WTC11 (cell line): ENCODE results near the gene USP28.

Experiments
- ZNF263 ChIP-seq: sonication (generic); formaldehyde crosslinking; IDR thresholded peaks from 2 replicates; pipeline ENCODE4 v1.8.1; 2022; ENCODE audit warnings: low read depth, mild to moderate bottlenecking, moderate library complexity, missing genetic modification reagents
- TF ChIP-seq, protein P1 (sequence below): fragments of 200-600 bp; IDR thresholded peaks from 2 replicates; pipeline ENCODE4 v1.8.0; 2022; ENCODE audit warnings: antibody characterized with exemption
- TF ChIP-seq, protein P2 (sequence below): sonication (generic); formaldehyde crosslinking; IDR thresholded peaks from 2 replicates; pipeline ENCODE4 v1.8.0; 2022; ENCODE audit warnings: mild to moderate bottlenecking, missing genetic modification reagents

DNA sequence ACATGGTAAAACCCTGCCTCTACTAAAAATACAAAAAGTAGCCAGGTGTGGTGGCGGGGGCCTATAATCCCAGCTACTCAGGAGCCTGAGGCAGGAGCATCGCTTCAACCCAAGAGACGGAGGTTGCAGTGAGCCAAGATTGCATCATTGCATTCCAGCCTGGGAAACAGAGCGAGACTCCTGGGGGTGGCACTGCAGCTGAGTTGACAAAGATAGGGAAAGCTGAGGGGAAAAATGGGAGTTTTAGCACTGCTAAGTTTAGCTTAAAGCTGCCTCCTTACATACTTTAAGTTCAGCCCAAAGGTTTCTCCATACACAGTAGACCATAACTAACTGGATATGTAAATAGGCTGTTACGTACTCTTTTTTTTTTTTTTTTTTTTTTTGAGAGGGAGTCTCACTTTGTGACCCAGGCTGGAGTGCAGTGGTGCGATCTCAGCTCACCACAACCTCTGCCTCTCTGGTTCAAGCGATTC, 9.0 kb upstream of the USP28 start:
- TF ChIP-seq, protein P1, sequence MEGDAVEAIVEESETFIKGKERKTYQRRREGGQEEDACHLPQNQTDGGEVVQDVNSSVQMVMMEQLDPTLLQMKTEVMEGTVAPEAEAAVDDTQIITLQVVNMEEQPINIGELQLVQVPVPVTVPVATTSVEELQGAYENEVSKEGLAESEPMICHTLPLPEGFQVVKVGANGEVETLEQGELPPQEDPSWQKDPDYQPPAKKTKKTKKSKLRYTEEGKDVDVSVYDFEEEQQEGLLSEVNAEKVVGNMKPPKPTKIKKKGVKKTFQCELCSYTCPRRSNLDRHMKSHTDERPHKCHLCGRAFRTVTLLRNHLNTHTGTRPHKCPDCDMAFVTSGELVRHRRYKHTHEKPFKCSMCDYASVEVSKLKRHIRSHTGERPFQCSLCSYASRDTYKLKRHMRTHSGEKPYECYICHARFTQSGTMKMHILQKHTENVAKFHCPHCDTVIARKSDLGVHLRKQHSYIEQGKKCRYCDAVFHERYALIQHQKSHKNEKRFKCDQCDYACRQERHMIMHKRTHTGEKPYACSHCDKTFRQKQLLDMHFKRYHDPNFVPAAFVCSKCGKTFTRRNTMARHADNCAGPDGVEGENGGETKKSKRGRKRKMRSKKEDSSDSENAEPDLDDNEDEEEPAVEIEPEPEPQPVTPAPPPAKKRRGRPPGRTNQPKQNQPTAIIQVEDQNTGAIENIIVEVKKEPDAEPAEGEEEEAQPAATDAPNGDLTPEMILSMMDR = no peak
- TF ChIP-seq, protein P2, sequence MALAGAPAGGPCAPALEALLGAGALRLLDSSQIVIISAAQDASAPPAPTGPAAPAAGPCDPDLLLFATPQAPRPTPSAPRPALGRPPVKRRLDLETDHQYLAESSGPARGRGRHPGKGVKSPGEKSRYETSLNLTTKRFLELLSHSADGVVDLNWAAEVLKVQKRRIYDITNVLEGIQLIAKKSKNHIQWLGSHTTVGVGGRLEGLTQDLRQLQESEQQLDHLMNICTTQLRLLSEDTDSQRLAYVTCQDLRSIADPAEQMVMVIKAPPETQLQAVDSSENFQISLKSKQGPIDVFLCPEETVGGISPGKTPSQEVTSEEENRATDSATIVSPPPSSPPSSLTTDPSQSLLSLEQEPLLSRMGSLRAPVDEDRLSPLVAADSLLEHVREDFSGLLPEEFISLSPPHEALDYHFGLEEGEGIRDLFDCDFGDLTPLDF (CRISPR knock-in tag) = no peak
- TF ChIP-seq ZNF263 (CRISPR knock-in tag) = no peak
